Ovary (tissue), 9 donors: ENCODE results near the gene PHKG1. TPM values are rescaled to one million over a fixed set of nuclear protein-coding genes. Genes with fewer than 3 reads are reported as not detected.
A peak's percentile ranks its signal among the peaks of the same experiment; 100 is the strongest.
"Not testable (repeated sequence)": the region's sequence is repeated elsewhere in the genome, so short reads cannot be mapped to it uniquely, and the experiment has no call there.

Experiments
- DNase-seq, 5 donors: peaks; one replicate each; pipeline ENCODE4 v3.0.0-alpha.2; 2019 to 2020
- H3K27ac ChIP-seq, 2 donors: fragments of 200-600 bp; one replicate each; pipeline versions ENCODE4 v1.5.1 to v1.8.0; 2019 to 2022
- H3K27me3 ChIP-seq: fragments of 200-600 bp; one replicate; pipeline ENCODE4 v1.8.0; 2022
- H3K36me3 ChIP-seq: fragments of 200-600 bp; sonication (generic); one replicate; pipeline ENCODE4 v1.5.1; 2019
- H3K4me1 ChIP-seq: one replicate; pipeline ENCODE4 v1.8.1; 2013; ENCODE audit warnings: mild to moderate bottlenecking, moderate library complexity; ENCODE audit not compliant: insufficient read depth
- H3K4me3 ChIP-seq: fragments of 200-600 bp; sonication (generic); one replicate; pipeline ENCODE4 v1.5.1; 2017
- H3K9me3 ChIP-seq, 2 donors: fragments of 200-600 bp in 1 of 2; sonication (generic) in 1 of 2; one replicate each; pipeline versions ENCODE4 v1.5.1 to v1.8.1; 2013 to 2019; ENCODE audit warnings: mild to moderate bottlenecking in 1 of 2, moderate library complexity in 1 of 2
- EP300 ChIP-seq: sonication (generic); formaldehyde crosslinking; IDR thresholded peaks from one replicate; pipeline ENCODE4 v1.6.1; 2017; ENCODE audit warnings: antibody characterized with exemption
- POLR2A ChIP-seq: fragments of 450-650 bp; IDR thresholded peaks from one replicate; pipeline ENCODE4 v1.6.1; 2017; ENCODE audit warnings: antibody characterized with exemption, mild to moderate bottlenecking, moderate library complexity
- WGBS, 3 donors: extraction: QIAGEN DNeasy Blood & Tissue Kit in 1 of 3; methylation state at CpG; one replicate each; pipeline versions ENCODE4 v1.1.5 to v1.1.7; 2013 to 2017; 5-methylcytosine and 5-hydroxymethylcytosine counted together
- intact Hi-C, 4 donors: fragments of 100-400 bp; cut with DNase I; formaldehyde crosslinking; loops; one replicate each; pipeline versions ENCODE4 v1.11.0 to v1.15.1; 2022 to 2023
- polyA plus RNA-seq, 2 donors: library from polyadenylated mRNA; stranded (reverse); fragments of 200-250 nt in 1 of 2; fragments of 350-450 nt in 1 of 2; fragmentation: Illumina TruSeq in 1 of 2; extraction: RNeasy Lipid Tissue Mini Kit (QIAGEN cat#74804) in 1 of 2; gene quantifications; one replicate each; pipeline ENCODE4 v1.2.3, GENCODE V29; 2013 to 2014
- total RNA-seq, 7 donors: library from RNA; depleted of rRNA in 2 of 7; stranded (reverse); fragments of >200 nt in 2 of 7; fragmentation: NEBNext Ultra II Directional in 3 of 7; extraction: Animal tissue kit (Norgen Biotek cat#: 25700) in 3 of 7; gene quantifications; one replicate each; pipeline versions ENCODE4 v1.1.0 to v1.2.4, GENCODE V29; 2016 to 2023
- TF ChIP-seq, protein P1 (sequence below), 3 donors: fragments of 450-650 bp in 2 of 3; fragments of 200-600 bp in 1 of 3; IDR thresholded peaks; one replicate each; pipeline versions ENCODE4 v1.5.1 to v1.8.0; 2016 to 2022; ENCODE audit warnings: antibody characterized with exemption in 3 of 3, mild to moderate bottlenecking in 1 of 3
- donor health status: DM: no; HTN: no; CAD: no; lungs with moderate emphysema.
- donor health status: DM: no; HTN: no; CAD: no.
- donor health status: Bipolar disorder and iron deficiency.
- donor health status: DM: yes; HTN: yes; CAD: no.
- donor health status: DM: no; HTN: no; CAD: no.
- donor health status: DM: yes; HTN: yes; CAD: no.

PHKG1 gene
- total and polyA plus RNA-seq, 9 donors = 0.97 to 2.3 (median 1.1) TPM

DNA sequence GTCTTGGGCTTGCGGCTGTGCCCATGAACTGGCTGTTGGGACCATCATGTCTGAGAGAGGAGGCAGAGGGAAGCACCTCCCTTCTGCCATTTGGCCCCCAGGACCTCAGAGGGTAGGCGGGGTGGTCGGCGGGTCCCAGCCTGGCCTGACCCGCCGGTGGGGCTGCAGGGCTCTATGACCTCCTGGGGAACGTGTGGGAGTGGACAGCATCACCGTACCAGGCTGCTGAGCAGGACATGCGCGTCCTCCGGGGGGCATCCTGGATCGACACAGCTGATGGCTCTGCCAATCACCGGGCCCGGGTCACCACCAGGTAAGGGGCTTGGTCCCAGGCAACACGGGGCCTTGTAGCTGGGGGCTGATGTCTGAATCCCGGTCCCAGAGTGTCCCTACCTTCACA is 14.6 kb downstream of the PHKG1 start:
- H3K36me3 ChIP-seq = no peaks in the 10 kb centered on the region
- 80 to 88% (median 85%) methylated on average over 16 of the region's 16 CpGs for WGBS, 3 donors
- no peak overlapping the region for H3K4me3 ChIP-seq
- no peak overlapping the region for H3K27ac ChIP-seq
- no peak for TF ChIP-seq POLR2A
- TF ChIP-seq EP300 = no peak
- TF ChIP-seq, protein P1, sequence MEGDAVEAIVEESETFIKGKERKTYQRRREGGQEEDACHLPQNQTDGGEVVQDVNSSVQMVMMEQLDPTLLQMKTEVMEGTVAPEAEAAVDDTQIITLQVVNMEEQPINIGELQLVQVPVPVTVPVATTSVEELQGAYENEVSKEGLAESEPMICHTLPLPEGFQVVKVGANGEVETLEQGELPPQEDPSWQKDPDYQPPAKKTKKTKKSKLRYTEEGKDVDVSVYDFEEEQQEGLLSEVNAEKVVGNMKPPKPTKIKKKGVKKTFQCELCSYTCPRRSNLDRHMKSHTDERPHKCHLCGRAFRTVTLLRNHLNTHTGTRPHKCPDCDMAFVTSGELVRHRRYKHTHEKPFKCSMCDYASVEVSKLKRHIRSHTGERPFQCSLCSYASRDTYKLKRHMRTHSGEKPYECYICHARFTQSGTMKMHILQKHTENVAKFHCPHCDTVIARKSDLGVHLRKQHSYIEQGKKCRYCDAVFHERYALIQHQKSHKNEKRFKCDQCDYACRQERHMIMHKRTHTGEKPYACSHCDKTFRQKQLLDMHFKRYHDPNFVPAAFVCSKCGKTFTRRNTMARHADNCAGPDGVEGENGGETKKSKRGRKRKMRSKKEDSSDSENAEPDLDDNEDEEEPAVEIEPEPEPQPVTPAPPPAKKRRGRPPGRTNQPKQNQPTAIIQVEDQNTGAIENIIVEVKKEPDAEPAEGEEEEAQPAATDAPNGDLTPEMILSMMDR (IDR thresholded peaks at IDR 0.05) = no peak
- peak in 1 of 5 donors; percentile 36 for DNase-seq
- no peaks in the 10 kb centered on the region for H3K27me3 ChIP-seq
- no peaks in the 10 kb centered on the region for H3K9me3 ChIP-seq
- peaks cover 3% of the 10 kb centered on the region for H3K4me1 ChIP-seq
- intact Hi-C loops = loop anchor here in 3 of 4 donors (5.0 to 10.0 kb wide), 4 partner anchors 73 to 433 kb away; partner anchors contain the start of gene NIPSNAP2 (in 3 of the 3)

DNA sequence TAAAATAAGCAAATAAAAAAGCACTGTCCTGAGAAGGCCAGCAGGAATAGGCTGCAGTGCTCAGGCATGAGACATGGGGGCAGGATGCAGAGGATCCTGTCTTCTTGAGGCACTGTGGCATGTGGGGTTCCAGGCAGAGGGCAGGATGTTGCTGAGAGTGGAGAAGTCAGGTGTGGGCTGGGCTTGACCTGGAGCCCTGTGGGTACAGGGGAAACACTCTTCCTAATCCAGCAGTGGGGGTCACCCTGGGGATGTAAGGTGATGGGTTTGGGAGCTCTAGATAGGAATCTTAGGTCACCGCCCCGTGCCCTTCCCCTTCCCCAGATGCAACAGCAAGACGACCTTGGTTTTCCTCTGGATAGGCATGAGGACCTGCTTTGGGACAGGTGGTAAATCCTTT is 15.1 kb downstream of the PHKG1 start:
- WGBS, 3 donors = 93 to 98% (median 96%) methylated on average over 3 of the region's 3 CpGs
- peaks cover 2% of the 10 kb centered on the region for H3K4me1 ChIP-seq
- no peaks in the 10 kb centered on the region for H3K36me3 ChIP-seq
- TF ChIP-seq EP300 (no peak), POLR2A (no peak)
- TF ChIP-seq, protein P1 (IDR thresholded peaks at IDR 0.05) = no peak
- intact Hi-C loops = loop anchor here in 3 of 4 donors (5.0 to 10.0 kb wide), 4 partner anchors 73 to 433 kb away; partner anchors contain the start of gene NIPSNAP2 (in 3 of the 3)
- peak in 1 of 5 donors; percentile 16 for DNase-seq
- H3K27me3 ChIP-seq = no peaks in the 10 kb centered on the region
- no peak overlapping the region for H3K27ac ChIP-seq
- no peaks in the 10 kb centered on the region for H3K9me3 ChIP-seq
- no peak overlapping the region for H3K4me3 ChIP-seq

DNA sequence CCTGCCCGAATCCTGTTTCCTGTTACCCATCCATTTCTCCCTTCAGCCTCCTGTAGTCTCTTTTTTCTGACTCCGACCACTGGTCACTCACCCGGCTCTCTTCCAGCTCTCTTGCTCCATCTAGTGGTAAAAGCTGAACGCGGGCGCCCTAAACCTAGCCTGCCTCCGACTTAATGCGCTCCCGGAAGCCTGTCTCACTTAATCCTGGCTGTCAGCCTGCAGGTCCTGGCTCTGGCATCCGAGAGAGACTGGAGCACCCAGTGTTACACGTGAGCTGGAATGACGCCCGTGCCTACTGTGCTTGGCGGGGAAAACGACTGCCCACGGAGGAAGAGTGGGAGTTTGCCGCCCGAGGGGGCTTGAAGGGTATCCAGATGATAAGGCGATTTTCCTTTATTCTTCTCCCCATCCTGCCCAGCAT is 18.4 kb downstream of the PHKG1 start:
- Histone ChIP-seq H3K4me3 (no peak overlapping the region), H3K27ac (no peak overlapping the region), H3K36me3 (no peaks in the 10 kb centered on the region), H3K9me3 (no peaks in the 10 kb centered on the region), H3K4me1 (no peaks in the 10 kb centered on the region), H3K27me3 (no peaks in the 10 kb centered on the region)
- DNase-seq = peak; percentile 74 to 87 (median 85)
- intact Hi-C loops = loop anchor here in 3 of 4 donors (10.0 kb wide), 3 partner anchors 70 to 430 kb away; partner anchors contain the start of gene NIPSNAP2 (in 2 of the 3)
- TF ChIP-seq POLR2A = no peak
- TF ChIP-seq, protein P1 (IDR thresholded peaks at IDR 0.05) = peak; percentile 76 to 86 (median 80)
- 16 to 19% (median 18%) methylated on average over 19 of the region's 19 CpGs for WGBS, 3 donors

DNA sequence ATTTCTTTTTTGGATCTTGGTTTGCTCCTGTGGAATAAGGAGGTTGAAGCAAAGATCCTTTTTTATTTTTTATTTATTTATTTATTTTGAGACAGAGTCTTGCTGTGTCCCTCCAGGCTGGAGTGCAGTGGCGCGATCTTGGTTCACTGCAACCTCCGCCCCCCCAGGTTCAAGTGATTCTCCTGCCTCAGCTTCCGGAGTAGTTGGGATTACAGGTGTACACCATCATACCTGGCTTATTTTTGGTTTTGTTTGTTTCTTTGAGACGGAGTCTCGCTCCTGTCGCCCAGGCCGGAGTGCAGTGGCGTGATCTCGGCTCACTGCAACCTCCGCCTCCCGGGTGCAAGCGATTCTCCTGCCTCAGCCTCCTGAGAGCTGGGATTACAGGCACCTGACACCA is 26.4 kb downstream of the PHKG1 start:
- H3K36me3 ChIP-seq, H3K4me1 ChIP-seq, H3K27me3 ChIP-seq, H3K27ac ChIP-seq, intact Hi-C loops, H3K4me3 ChIP-seq, H3K9me3 ChIP-seq: not testable (repeated sequence)
- 95 to 97% (median 96%) methylated on average over 13 of the region's 13 CpGs for WGBS, 3 donors
- DNase-seq = peak in 1 of 5 donors; percentile 21

DNA sequence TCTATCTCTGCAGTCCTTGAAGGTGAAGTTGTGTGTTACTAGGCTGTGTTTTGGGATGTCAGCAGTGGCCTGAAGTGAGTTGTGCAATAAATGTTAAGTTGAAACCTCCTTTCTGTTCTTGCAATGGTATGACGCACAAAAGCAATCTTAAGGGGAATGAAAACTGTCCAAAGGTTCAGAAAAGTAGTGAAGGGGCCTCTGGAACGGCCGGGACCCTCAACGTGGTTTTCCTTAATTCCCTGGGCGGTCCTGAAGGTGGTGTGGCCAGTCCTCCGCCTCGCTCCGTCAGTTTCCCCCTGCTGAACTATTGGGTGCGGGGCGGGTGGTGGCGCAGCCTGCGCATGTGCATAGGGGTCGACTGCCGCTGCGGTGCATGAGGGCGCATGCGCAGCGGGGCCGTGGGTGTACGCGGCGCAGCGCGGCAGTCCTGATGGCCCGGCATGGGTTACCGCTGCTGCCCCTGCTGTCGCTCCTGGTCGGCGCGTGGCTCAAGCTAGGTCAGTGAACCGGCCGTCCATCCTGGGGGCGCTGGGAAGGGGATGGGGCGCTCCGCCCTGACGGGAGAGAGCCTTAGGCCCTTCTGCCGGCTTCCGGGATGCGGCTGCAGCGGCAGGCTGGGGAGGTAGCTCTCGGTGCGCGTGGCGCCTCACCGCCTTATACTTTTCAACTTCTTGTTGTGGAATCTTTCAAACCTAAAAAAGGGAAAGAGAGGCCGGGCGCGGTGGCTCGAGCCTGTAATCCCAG is 28.7 kb downstream of the PHKG1 start, which contains the start of gene SUMF2:
SUMF2 (plus strand) TSS at position 405 of the 744 bp plus-strand sequence; CDS start at position 431, 26 bp downstream.
- Histone ChIP-seq H3K27ac (peak within 1 kb of the TSS; percentile 85 to 86), H3K36me3 (no peaks in the 10 kb centered on the region), H3K9me3 (no peaks in the 10 kb centered on the region), H3K27me3 (no peaks in the 10 kb centered on the region), H3K4me1 (peaks cover 3% of the 10 kb centered on the region), H3K4me3 (peak within 1 kb of the TSS; percentile 87)
- WGBS, 3 donors = 0 to 1% (median 0%) methylated on average over 48 to 49 of the region's 49 CpGs
- intact Hi-C loops = no loop called here
- peak; percentile 91 to 94 (median 92) for DNase-seq
- TF ChIP-seq, protein P1 (IDR thresholded peaks at IDR 0.05) = peak in 2 of 3 donors; percentile 37 to 40
- TF ChIP-seq EP300 (no peak), POLR2A (peak; percentile 93)
